Uterus (tissue), 4 donors: ENCODE data around the gene MYOZ3. TPM values are rescaled to one million over a fixed set of nuclear protein-coding genes. Genes with fewer than 3 reads are reported as not detected.

Experiments used
- DNase-seq, 2 donors: peaks; one replicate each; pipeline ENCODE4 v3.0.0-alpha.2; 2019 to 2020
- H3K27ac ChIP-seq, 2 donors: fragments of 200-600 bp; sonication (generic); 1 replicate in 1 of 2; 2 replicates in 1 of 2; pipeline ENCODE4 v1.5.1; 2016 to 2018
- H3K27me3 ChIP-seq, 2 donors: fragments of 200-600 bp; sonication (generic); one replicate each; pipeline ENCODE4 v1.5.1; 2018 to 2019; ENCODE audit warnings: control low read depth in 1 of 2
- H3K36me3 ChIP-seq, 2 donors: fragments of 200-600 bp; sonication (generic); one replicate each; pipeline ENCODE4 v1.5.1; 2019; ENCODE audit warnings: control low read depth in 1 of 2
- H3K4me1 ChIP-seq, 2 donors: fragments of 200-600 bp; sonication (generic); one replicate each; pipeline ENCODE4 v1.5.1; 2018 to 2019; ENCODE audit warnings: control low read depth in 1 of 2
- H3K4me3 ChIP-seq, 2 donors: fragments of 200-600 bp; sonication (generic); 1 replicate in 1 of 2; 2 replicates in 1 of 2; pipeline ENCODE4 v1.5.1; 2018 to 2019; ENCODE audit warnings: mild to moderate bottlenecking in 1 of 2
- H3K9me3 ChIP-seq, 2 donors: fragments of 200-600 bp; sonication (generic); one replicate each; pipeline ENCODE4 v1.5.1; 2019; ENCODE audit warnings: control low read depth in 1 of 2
- POLR2A ChIP-seq, 2 donors: fragments of 450-650 bp; IDR thresholded peaks; one replicate each; pipeline ENCODE4 v1.6.1; 2016; ENCODE audit warnings: antibody characterized with exemption in 2 of 2, mild to moderate bottlenecking in 1 of 2, moderate library complexity in 1 of 2
- intact Hi-C: fragments of 100-400 bp; cut with DNase I; formaldehyde crosslinking; loops from one replicate; pipeline ENCODE4 v1.15.1; 2023; ENCODE audit warnings: low total_unique reads
- total RNA-seq, 4 donors: library from RNA; depleted of rRNA in 3 of 4; stranded (reverse); fragments of >200 nt in 3 of 4; gene quantifications; one replicate each; pipeline versions ENCODE4 v1.1.0 to v1.2.4, GENCODE V29; 2014 to 2023
- TF ChIP-seq, protein P1 (sequence below), 4 experiments: fragments of 200-600 bp in 2 of 4; fragments of 450-650 bp in 2 of 4; sonication (generic) in 2 of 4; IDR thresholded peaks; one replicate each; pipeline ENCODE4 v1.5.1; 2016 to 2019; ENCODE audit warnings: antibody characterized with exemption in 4 of 4, mild to moderate bottlenecking in 2 of 4, moderate library complexity in 1 of 4
- donor health status: DM: yes; HTN: yes; CAD: no.

Gene MYOZ3
- total RNA-seq, 4 donors from 2014 or later: 3.2 to 69.1 (median 3.4) TPM; not detected in 1

DNA sequence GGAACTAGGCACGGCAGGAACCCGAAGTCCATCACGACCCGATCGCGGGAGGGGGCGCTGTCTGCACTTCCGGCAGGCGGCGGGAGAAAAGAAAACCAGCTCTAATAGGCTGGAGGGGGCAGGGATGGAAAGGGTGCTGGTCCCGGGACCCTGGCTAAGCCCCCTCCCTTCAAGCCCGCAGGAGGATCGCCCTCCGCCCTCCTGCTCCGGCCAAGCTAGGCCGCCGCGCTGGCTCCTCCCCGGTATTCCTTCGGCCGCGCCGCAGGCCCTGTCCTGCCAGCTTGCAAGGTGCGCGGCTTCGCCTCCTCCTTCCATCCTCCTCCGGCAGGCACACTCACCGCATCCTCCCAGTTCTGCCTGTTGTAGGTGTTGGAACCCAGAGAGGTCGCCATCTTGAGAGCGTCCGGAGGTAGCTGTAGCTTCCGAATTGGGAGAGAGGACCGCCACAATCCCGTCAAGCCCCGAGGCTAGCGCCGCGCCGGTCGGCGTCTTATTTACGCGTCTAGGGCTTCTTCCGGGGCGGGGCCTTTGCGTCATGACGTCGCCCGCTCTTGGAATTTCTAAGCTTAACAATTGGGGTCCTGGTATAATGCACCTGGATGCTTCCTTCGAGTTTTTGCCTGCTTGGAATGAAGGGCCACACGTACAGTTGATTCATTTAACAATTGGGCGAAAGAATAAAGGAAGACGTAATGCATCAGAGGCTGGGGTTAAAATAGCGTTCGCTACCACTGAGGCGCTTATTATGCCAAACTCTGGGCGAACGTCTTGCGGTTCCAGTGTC, 39.7 kb downstream of the MYOZ3 start, which contains the start of gene RBM22:
TSS of gene RBM22 (minus strand) at position 469 of the 784 bp plus-strand sequence. CDS start at position 392, 77 bp downstream.
- DNase-seq: peak; percentile 91 to 94
- no peaks in the 10 kb centered on the region for H3K36me3 ChIP-seq
- peaks cover 0 to 4% of the 10 kb centered on the region in 2 donors for H3K4me1 ChIP-seq
- H3K27ac ChIP-seq: peak within 1 kb of the TSS; percentile 97 to 98
- intact Hi-C loops: no loop called here
- H3K4me3 ChIP-seq: peak within 1 kb of the TSS; percentile 86 to 99
- no peaks in the 10 kb centered on the region for H3K27me3 ChIP-seq
- peak; percentile 82 to 83 for TF ChIP-seq POLR2A (IDR thresholded peaks at IDR 0.05)
- TF ChIP-seq, protein P1, sequence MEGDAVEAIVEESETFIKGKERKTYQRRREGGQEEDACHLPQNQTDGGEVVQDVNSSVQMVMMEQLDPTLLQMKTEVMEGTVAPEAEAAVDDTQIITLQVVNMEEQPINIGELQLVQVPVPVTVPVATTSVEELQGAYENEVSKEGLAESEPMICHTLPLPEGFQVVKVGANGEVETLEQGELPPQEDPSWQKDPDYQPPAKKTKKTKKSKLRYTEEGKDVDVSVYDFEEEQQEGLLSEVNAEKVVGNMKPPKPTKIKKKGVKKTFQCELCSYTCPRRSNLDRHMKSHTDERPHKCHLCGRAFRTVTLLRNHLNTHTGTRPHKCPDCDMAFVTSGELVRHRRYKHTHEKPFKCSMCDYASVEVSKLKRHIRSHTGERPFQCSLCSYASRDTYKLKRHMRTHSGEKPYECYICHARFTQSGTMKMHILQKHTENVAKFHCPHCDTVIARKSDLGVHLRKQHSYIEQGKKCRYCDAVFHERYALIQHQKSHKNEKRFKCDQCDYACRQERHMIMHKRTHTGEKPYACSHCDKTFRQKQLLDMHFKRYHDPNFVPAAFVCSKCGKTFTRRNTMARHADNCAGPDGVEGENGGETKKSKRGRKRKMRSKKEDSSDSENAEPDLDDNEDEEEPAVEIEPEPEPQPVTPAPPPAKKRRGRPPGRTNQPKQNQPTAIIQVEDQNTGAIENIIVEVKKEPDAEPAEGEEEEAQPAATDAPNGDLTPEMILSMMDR (IDR thresholded peaks at IDR 0.05): peak; percentile 25 to 66 (median 56)
- no peaks in the 10 kb centered on the region for H3K9me3 ChIP-seq

DNA sequence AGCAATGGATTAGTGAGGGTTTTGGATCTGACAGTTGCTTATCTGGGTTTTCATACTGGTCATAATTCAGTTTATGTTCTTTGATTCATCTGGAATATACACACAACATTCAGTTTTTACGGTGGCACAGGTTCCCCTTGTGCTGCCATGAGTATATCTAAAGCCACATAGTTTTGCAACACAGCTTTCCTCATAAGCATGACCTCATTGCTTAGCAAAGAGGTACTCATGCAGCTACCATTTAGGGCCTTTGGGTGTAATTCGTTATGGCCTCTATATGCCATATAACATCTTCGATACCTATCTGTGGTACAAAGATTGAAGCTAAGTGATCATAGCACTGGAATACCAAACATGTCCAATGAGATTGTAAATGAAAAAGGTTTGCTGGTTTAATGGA, 42.7 kb downstream of the MYOZ3 start:
- intact Hi-C loops: no loop called here
- no peak overlapping the region for H3K4me3 ChIP-seq
- H3K36me3 ChIP-seq: no peaks in the 10 kb centered on the region
- DNase-seq: no peak
- no peaks in the 10 kb centered on the region for H3K27me3 ChIP-seq
- no peak overlapping the region for H3K27ac ChIP-seq
- TF ChIP-seq POLR2A (IDR thresholded peaks at IDR 0.05): no peak
- TF ChIP-seq, protein P1 (IDR thresholded peaks at IDR 0.05): no peak
- H3K4me1 ChIP-seq: peaks cover 0 to 4% of the 10 kb centered on the region in 2 donors
- H3K9me3 ChIP-seq: no peaks in the 10 kb centered on the region

DNA sequence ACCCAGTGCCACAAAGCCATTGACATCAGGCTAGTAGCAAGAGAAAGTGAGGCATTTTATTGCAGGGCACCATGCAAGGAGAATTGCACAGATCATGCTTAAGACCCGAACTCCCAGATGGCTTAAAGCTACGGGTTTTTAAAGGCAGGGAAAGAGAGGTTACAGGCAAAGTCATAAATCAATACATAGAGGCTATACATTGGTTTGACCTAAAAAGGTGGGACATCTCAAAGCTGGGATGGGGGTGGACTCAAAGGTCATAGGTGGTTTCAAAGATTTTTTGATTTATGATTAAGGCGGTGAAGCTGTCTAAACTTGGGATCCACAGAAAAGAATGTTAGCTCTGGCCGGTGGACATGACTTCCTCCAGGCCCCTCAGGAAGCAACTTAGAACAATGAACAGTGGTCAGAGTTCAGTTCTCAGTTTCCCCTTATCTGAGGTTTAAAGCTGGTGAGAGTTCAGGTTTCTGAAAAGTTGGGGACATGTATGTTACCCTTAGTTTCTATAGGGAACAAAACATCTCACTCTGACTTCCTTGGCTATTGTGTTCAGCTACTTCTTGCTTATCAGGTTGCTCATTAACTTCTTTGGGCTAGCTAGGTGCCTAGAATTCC, 45.8 kb downstream of the MYOZ3 start:
- no peaks in the 10 kb centered on the region for H3K9me3 ChIP-seq
- intact Hi-C loops: no loop called here
- no peak for TF ChIP-seq POLR2A (IDR thresholded peaks at IDR 0.05)
- TF ChIP-seq, protein P1 (IDR thresholded peaks at IDR 0.05): no peak
- H3K4me1 ChIP-seq: no peaks in the 10 kb centered on the region
- no peaks in the 10 kb centered on the region for H3K27me3 ChIP-seq
- DNase-seq: no peak
- H3K36me3 ChIP-seq: no peaks in the 10 kb centered on the region
- no peak overlapping the region for H3K27ac ChIP-seq
- H3K4me3 ChIP-seq: no peak overlapping the region

DNA sequence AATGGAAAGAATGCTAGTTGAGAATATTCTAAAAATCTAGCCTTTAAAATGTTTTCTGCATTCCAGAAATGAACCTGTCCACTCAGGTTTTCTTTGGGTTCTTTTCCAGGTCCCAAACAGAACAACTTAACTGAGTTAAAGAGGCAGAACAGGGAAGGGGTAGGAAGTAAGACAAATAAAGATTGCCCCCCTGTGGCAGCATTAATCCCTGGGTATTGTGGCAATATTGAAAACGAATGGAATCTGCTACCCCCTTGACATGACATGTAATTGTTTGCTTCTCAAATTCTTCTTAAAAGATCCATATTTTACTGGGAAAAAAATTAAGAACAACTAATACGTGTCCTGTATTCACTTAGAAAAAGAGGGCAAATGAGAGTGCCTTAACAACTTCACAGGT, 49.1 kb downstream of the MYOZ3 start:
- H3K4me1 ChIP-seq: no peaks in the 10 kb centered on the region
- H3K4me3 ChIP-seq: no peak overlapping the region
- TF ChIP-seq, protein P1 (IDR thresholded peaks at IDR 0.05): no peak
- no peak for TF ChIP-seq POLR2A (IDR thresholded peaks at IDR 0.05)
- no peak overlapping the region for H3K27ac ChIP-seq
- H3K36me3 ChIP-seq: no peaks in the 10 kb centered on the region
- H3K9me3 ChIP-seq: no peaks in the 10 kb centered on the region
- intact Hi-C loops: no loop called here
- no peak for DNase-seq
- H3K27me3 ChIP-seq: no peaks in the 10 kb centered on the region

DNA sequence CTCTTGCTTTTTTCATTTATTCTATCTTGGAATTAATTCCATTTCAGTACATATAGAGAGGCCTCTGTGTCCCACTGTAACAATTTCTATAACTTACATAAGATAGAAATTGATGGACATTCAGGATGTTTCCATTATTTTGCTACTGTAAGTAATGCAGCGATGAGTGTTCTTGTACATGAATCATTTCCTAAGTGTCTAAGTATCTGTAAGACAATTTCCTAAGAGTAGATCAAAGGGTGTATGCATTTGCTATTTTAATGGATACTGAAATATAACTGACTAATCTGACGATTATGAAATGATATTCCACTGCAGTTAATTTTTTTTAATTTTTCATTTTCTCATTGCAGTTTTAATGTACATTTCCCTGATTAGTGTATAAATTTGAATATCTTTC, 62.8 kb downstream of the MYOZ3 start:
- H3K27me3 ChIP-seq: no peaks in the 10 kb centered on the region
- H3K27ac ChIP-seq: no peak overlapping the region
- TF ChIP-seq, protein P1 (IDR thresholded peaks at IDR 0.05): no peak
- H3K4me1 ChIP-seq: no peaks in the 10 kb centered on the region
- H3K36me3 ChIP-seq: no peaks in the 10 kb centered on the region
- no peak for DNase-seq
- no peak overlapping the region for H3K4me3 ChIP-seq
- H3K9me3 ChIP-seq: no peaks in the 10 kb centered on the region
- intact Hi-C loops: no loop called here
